IMR-90 (cell line): ENCODE results near the gene CDHR2. TPM values are rescaled to one million over a fixed set of nuclear protein-coding genes. Genes with fewer than 3 reads are reported as not detected.

Experiments used
- ATAC-seq: fragments of 200-7000 bp; cut with Tn5 transposase; 2 replicates; pipeline ENCODE4 v1.9.1; 2020; ENCODE audit warnings: low read depth, mild to moderate bottlenecking, moderate library complexity
- BruUV-seq: library from RNA; stranded (reverse); fragments of 400-500 nt; replicated peaks from 2 replicates; lab custom pipeline; 2021; lab: Mats Ljungman, UMichigan
- CTCF ChIA-PET: fragments of 300-600 bp; formaldehyde crosslinking; extraction: SDS; loops from one replicate; lab custom pipeline; 2021; ENCODE audit warnings: antibody characterized with exemption; lab: Yijun Ruan, JAX
- POLR2A ChIA-PET: fragments of 300-600 bp; sonication (Branson Sonifier 250); formaldehyde crosslinking; loops from one replicate; lab custom pipeline; 2022; ENCODE audit warnings: antibody characterized with exemption; ENCODE audit not compliant: unreplicated experiment; lab: Charles Lee
- DNase-seq: peaks from one replicate; pipeline ENCODE4 v3.0.0; 2013
- H2AFZ ChIP-seq: replicated peaks from 2 replicates; pipeline ENCODE3; 2013; ENCODE audit warnings: low read length, mild to moderate bottlenecking; ENCODE audit not compliant: poor library complexity
- H2AK5ac ChIP-seq: 2 replicates; pipeline ENCODE4 v1.6.1; 2013; ENCODE audit warnings: low read depth, low read length, inconsistent platforms
- H2AK9ac ChIP-seq: replicated peaks from 2 replicates; pipeline ENCODE3; 2013; ENCODE audit warnings: mild to moderate bottlenecking, low read depth, low read length, moderate library complexity; ENCODE audit not compliant: poor library complexity
- H2BK120ac ChIP-seq: 2 replicates; pipeline ENCODE4 v1.6.1; 2013; ENCODE audit warnings: low read depth, low read length, inconsistent platforms
- H2BK15ac ChIP-seq: 3 replicates; pipeline ENCODE4 v1.6.1; 2013; ENCODE audit warnings: low read depth, low read length, inconsistent platforms
- H2BK20ac ChIP-seq: 2 replicates; pipeline ENCODE4 v1.6.1; 2013; ENCODE audit warnings: low read depth, mild to moderate bottlenecking, inconsistent platforms, low read length, moderate library complexity
- H2BK5ac ChIP-seq: 2 replicates; pipeline ENCODE4 v1.6.1; 2013; ENCODE audit warnings: mild to moderate bottlenecking, low read depth, low read length, inconsistent platforms; ENCODE audit not compliant: poor library complexity, severe bottlenecking
- H3K14ac ChIP-seq: replicated peaks from 2 replicates; pipeline ENCODE4 v1.6.1; 2013; ENCODE audit warnings: low read depth, low read length, inconsistent platforms
- H3K18ac ChIP-seq: 2 replicates; pipeline ENCODE4 v1.6.1; 2013; ENCODE audit warnings: low read depth, low read length, control low read depth
- H3K23ac ChIP-seq: 2 replicates; pipeline ENCODE4 v1.6.1; 2013; ENCODE audit warnings: low read depth, low read length, inconsistent platforms
- H3K27ac ChIP-seq: 2 replicates; pipeline ENCODE4 v1.5.1; 2013; ENCODE audit warnings: mild to moderate bottlenecking, control low read depth, low read length; ENCODE audit not compliant: insufficient read depth
- H3K27me3 ChIP-seq: 2 replicates; pipeline ENCODE4 v1.6.1; 2013; ENCODE audit warnings: low read length; ENCODE audit not compliant: control insufficient read depth, insufficient read depth
- H3K36me3 ChIP-seq: 2 replicates; pipeline ENCODE4 v1.6.1; 2013; ENCODE audit warnings: low read length, mixed read lengths; ENCODE audit not compliant: control insufficient read depth, insufficient read depth
- H3K4ac ChIP-seq: 2 replicates; pipeline ENCODE4 v1.6.1; 2013; ENCODE audit warnings: low read depth, low read length, inconsistent platforms
- H3K4me1 ChIP-seq: 2 replicates; pipeline ENCODE4 v1.6.1; 2013; ENCODE audit warnings: low read length, mixed read lengths; ENCODE audit not compliant: control insufficient read depth, insufficient read depth
- H3K4me2 ChIP-seq: 2 replicates; pipeline ENCODE4 v1.6.1; 2013; ENCODE audit warnings: low read depth, mild to moderate bottlenecking, control low read depth, low read length, moderate library complexity
- H3K4me3 ChIP-seq: 2 replicates; pipeline ENCODE4 v1.5.1; 2013; ENCODE audit warnings: low read depth, mild to moderate bottlenecking, control low read depth, low read length, moderate library complexity; ENCODE audit not compliant: insufficient read depth
- H3K56ac ChIP-seq: 2 replicates; pipeline ENCODE4 v1.6.1; 2013; ENCODE audit warnings: low read length, inconsistent platforms; ENCODE audit not compliant: insufficient read depth; ENCODE audit errors: extremely low read depth
- H3K79me1 ChIP-seq, 2 experiments: 2 replicates each; pipeline ENCODE4 v1.6.1; 2013; ENCODE audit warnings: low read length in 2 of 2, inconsistent platforms in 1 of 2, low read depth in 1 of 2
- H3K9ac ChIP-seq: 2 replicates; pipeline ENCODE4 v1.6.1; 2013; ENCODE audit warnings: low read depth, low read length, control low read depth
- H3K9me1 ChIP-seq: 2 replicates; pipeline ENCODE4 v1.6.1; 2013; ENCODE audit warnings: low read length, inconsistent platforms; ENCODE audit not compliant: insufficient read depth
- H3K9me3 ChIP-seq: 2 replicates; pipeline ENCODE4 v1.6.1; 2013; ENCODE audit warnings: low read length; ENCODE audit not compliant: control insufficient read depth, insufficient read depth
- H4K20me1 ChIP-seq: 2 replicates; pipeline ENCODE4 v1.6.1; 2013; ENCODE audit warnings: low read length, inconsistent platforms; ENCODE audit not compliant: insufficient read depth
- H4K5ac ChIP-seq: 2 replicates; pipeline ENCODE4 v1.6.1; 2013; ENCODE audit warnings: mild to moderate bottlenecking, low read depth, low read length, control low read depth
- H4K8ac ChIP-seq, 2 experiments: 2 replicates each; pipeline ENCODE4 v1.6.1; 2013; ENCODE audit warnings: low read depth in 2 of 2, low read length in 2 of 2, control low read depth in 1 of 2, inconsistent platforms in 1 of 2
- H4K91ac ChIP-seq: 2 replicates; pipeline ENCODE4 v1.6.1; 2013; ENCODE audit warnings: low read depth, low read length, inconsistent platforms; ENCODE audit not compliant: insufficient read depth
- MAFK ChIP-seq: IDR thresholded peaks from 2 replicates; pipeline ENCODE4 v1.6.1; 2012; ENCODE audit warnings: low read depth, low read length, improper control_type of control experiment
- MXI1 ChIP-seq: IDR thresholded peaks from 2 replicates; pipeline ENCODE4 v1.6.1; 2012; ENCODE audit warnings: low read depth, mild to moderate bottlenecking, low read length, moderate library complexity, borderline replicate concordance
- NFE2L2 ChIP-seq: fragments of 150-350 bp; IDR thresholded peaks from 2 replicates; pipeline ENCODE4 v1.6.1; 2016; ENCODE audit warnings: low read depth, mild to moderate bottlenecking, low read length
- POLR2A ChIP-seq: IDR thresholded peaks from 2 replicates; pipeline ENCODE4 v1.6.1; 2012; ENCODE audit warnings: mild to moderate bottlenecking, low read depth, low read length
- RAD21 ChIP-seq: IDR thresholded peaks from 2 replicates; pipeline ENCODE4 v1.6.1; 2012; ENCODE audit warnings: low read length, improper control_type of control experiment
- RCOR1 ChIP-seq: IDR thresholded peaks from 2 replicates; pipeline ENCODE4 v1.6.1; 2012; ENCODE audit warnings: mild to moderate bottlenecking, low read length, improper control_type of control experiment; ENCODE audit not compliant: insufficient replicate concordance
- RFX5 ChIP-seq: IDR thresholded peaks from 2 replicates; pipeline ENCODE4 v1.8.0; 2012; ENCODE audit warnings: low read depth, mild to moderate bottlenecking, low read length, moderate library complexity
- SMC3 ChIP-seq: fragments of 150-350 bp; IDR thresholded peaks from 2 replicates; pipeline ENCODE4 v1.6.1; 2016; ENCODE audit warnings: low read depth, mild to moderate bottlenecking, antibody characterized with exemption, low read length, moderate library complexity
- WGBS, 2 experiments: methylation state at CpG; one replicate each; pipeline versions ENCODE4 v1.1.5 to v1.1.7; 2013; ENCODE audit warnings: missing lambda C conversion rate in 2 of 2; ENCODE audit not compliant: insufficient read length in 1 of 2; ENCODE audit errors: extremely low coverage in 2 of 2; 5-methylcytosine and 5-hydroxymethylcytosine counted together
- dilution Hi-C: fragments of 300-500 bp; cut with HindIII; formaldehyde crosslinking; loops from one replicate; pipeline ENCODE4 v1.14.3; 2018; ENCODE audit warnings: low sequenced_read_pairs; ENCODE audit not compliant: unreplicated experiment
- in situ Hi-C: fragments of 300-500 bp; cut with MboI; formaldehyde crosslinking; loops from 3 replicates; pipeline ENCODE4 v1.14.3; 2019; ENCODE audit warnings: low sequenced_read_pairs, inconsistent platforms, mixed read lengths
- intact Hi-C: fragments of 100-400 bp; cut with micrococcal nuclease; formaldehyde crosslinking; loops from 2 replicates; pipeline ENCODE4 v1.10.0; 2022
- polyA plus RNA-seq, 3 experiments: library from polyadenylated mRNA; depleted of rRNA; stranded (reverse); fragments of >200 nt; gene quantifications; 2 replicates each; pipeline ENCODE4 v1.2.3, GENCODE V29; 2012; ENCODE audit warnings: low replicate concordance in 1 of 3
- total RNA-seq: library from RNA; depleted of rRNA; stranded (reverse); fragments of >200 nt; gene quantifications from 2 replicates; pipeline ENCODE4 v1.2.3, GENCODE V29; 2012
- TF ChIP-seq, protein P1 (sequence below): conservative IDR thresholded peaks from 2 replicates; pipeline ENCODE4 v1.5.1; 2012; ENCODE audit warnings: mild to moderate bottlenecking, low read depth, low read length, improper control_type of control experiment
- TF ChIP-seq, protein P2 (sequence below): fragments of 150-350 bp; IDR thresholded peaks from 2 replicates; pipeline ENCODE4 v1.6.1; 2016; ENCODE audit warnings: low read depth, mild to moderate bottlenecking, low read length, moderate library complexity, borderline replicate concordance

The CDHR2 gene
- total and polyA plus RNA-seq, 2 of the 4 experiments (the other 2 are of a cell fraction) = not detected

DNA sequence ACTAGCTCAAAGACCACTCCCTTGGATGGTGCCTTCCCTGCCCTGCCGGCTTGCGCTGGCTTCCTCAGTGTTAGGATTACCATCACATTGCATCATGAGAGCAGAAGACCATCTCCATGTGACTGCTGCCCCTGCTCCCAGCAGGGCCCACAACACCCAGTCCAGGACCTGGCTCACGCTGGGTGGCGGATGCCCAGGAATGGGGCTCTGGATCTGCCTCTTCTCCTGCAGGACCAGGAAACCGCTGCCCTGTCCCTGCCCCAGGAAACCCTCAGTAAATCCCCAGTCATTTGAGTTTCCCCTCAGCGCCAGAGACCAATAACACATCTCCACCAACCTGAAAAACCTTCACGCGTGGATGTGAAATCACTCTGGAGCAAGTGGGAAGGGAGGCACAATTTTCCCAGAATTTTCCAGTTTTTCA, 8.7 kb upstream of the CDHR2 start:
- no peak for TF ChIP-seq SMC3
- TF ChIP-seq MXI1 = no peak
- no peak for TF ChIP-seq RCOR1
- TF ChIP-seq RFX5 = no peak
- no peak for TF ChIP-seq RAD21
- TF ChIP-seq POLR2A = no peak
- TF ChIP-seq MAFK = no peak
- no peak for TF ChIP-seq NFE2L2
- TF ChIP-seq, protein P1, sequence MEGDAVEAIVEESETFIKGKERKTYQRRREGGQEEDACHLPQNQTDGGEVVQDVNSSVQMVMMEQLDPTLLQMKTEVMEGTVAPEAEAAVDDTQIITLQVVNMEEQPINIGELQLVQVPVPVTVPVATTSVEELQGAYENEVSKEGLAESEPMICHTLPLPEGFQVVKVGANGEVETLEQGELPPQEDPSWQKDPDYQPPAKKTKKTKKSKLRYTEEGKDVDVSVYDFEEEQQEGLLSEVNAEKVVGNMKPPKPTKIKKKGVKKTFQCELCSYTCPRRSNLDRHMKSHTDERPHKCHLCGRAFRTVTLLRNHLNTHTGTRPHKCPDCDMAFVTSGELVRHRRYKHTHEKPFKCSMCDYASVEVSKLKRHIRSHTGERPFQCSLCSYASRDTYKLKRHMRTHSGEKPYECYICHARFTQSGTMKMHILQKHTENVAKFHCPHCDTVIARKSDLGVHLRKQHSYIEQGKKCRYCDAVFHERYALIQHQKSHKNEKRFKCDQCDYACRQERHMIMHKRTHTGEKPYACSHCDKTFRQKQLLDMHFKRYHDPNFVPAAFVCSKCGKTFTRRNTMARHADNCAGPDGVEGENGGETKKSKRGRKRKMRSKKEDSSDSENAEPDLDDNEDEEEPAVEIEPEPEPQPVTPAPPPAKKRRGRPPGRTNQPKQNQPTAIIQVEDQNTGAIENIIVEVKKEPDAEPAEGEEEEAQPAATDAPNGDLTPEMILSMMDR = no peak
- TF ChIP-seq, protein P2, sequence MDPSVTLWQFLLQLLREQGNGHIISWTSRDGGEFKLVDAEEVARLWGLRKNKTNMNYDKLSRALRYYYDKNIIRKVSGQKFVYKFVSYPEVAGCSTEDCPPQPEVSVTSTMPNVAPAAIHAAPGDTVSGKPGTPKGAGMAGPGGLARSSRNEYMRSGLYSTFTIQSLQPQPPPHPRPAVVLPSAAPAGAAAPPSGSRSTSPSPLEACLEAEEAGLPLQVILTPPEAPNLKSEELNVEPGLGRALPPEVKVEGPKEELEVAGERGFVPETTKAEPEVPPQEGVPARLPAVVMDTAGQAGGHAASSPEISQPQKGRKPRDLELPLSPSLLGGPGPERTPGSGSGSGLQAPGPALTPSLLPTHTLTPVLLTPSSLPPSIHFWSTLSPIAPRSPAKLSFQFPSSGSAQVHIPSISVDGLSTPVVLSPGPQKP = no peak
- peaks cover 11% of the 10 kb centered on the region for H3K4me1 ChIP-seq
- H3K36me3 ChIP-seq = no peaks in the 10 kb centered on the region
- H3K56ac ChIP-seq = no peak overlapping the region
- ChIA-PET POLR2A (no interaction called here), CTCF (no interaction called here)
- no peak overlapping the region for H2AK5ac ChIP-seq
- no peak overlapping the region for H3K27ac ChIP-seq
- no peak overlapping the region for H3K4me3 ChIP-seq
- H3K79me1 ChIP-seq = peaks cover 4 to 9% of the 10 kb centered on the region in 2 experiments; a peak in 3 of 4 replicates
- in situ Hi-C loops (no loop called here), dilution Hi-C loops (no loop called here), intact Hi-C loops (no loop called here)
- 0 out of 2 replicates have a peak, but pooled peaks cover under 1% of the 10 kb centered on the region for H3K9me1 ChIP-seq
- H4K91ac ChIP-seq = no peak overlapping the region
- H2BK5ac ChIP-seq = no peak overlapping the region
- no peak overlapping the region for H4K8ac ChIP-seq
- no peak overlapping the region for H2BK15ac ChIP-seq
- 0 out of 2 replicates have a peak overlapping the region, but pooled peaks have one; percentile 10 for H3K4ac ChIP-seq
- DNase-seq = no peak
- no peaks in the 10 kb centered on the region for H3K27me3 ChIP-seq
- H2AFZ ChIP-seq = no peak overlapping the region
- H2AK9ac ChIP-seq = no peak overlapping the region
- no peak for ATAC-seq
- H2BK120ac ChIP-seq = no peak overlapping the region
- H2BK20ac ChIP-seq = no peak overlapping the region
- no peaks in the 10 kb centered on the region for H3K9me3 ChIP-seq
- no peak overlapping the region for H3K23ac ChIP-seq
- no peak overlapping the region for H3K9ac ChIP-seq
- H4K5ac ChIP-seq = no peak overlapping the region
- no peak overlapping the region for H3K14ac ChIP-seq
- 79% methylated on average over 2 of the region's 8 CpGs; no CpG with 5 or more reads in 1 of the 2 experiments for WGBS, 2 experiments
- H4K20me1 ChIP-seq = peaks cover 3% of the 10 kb centered on the region; the same call in 1 of the 2 replicates
- BruUV-seq = no TSS peak
- H3K18ac ChIP-seq = no peak overlapping the region
- no peak overlapping the region for H3K4me2 ChIP-seq
